ENCODE measurements around the gene CREBL2. TPM values are rescaled to one million over a fixed set of nuclear protein-coding genes. Genes with fewer than 3 reads are reported as not detected.

CREBL2 gene
- total and polyA plus RNA-seq, 2 of the 13 experiments (the other 11 are each of a cell fraction or from before 2014, with no cell fraction given): 6.9 to 8.4 TPM

DNA sequence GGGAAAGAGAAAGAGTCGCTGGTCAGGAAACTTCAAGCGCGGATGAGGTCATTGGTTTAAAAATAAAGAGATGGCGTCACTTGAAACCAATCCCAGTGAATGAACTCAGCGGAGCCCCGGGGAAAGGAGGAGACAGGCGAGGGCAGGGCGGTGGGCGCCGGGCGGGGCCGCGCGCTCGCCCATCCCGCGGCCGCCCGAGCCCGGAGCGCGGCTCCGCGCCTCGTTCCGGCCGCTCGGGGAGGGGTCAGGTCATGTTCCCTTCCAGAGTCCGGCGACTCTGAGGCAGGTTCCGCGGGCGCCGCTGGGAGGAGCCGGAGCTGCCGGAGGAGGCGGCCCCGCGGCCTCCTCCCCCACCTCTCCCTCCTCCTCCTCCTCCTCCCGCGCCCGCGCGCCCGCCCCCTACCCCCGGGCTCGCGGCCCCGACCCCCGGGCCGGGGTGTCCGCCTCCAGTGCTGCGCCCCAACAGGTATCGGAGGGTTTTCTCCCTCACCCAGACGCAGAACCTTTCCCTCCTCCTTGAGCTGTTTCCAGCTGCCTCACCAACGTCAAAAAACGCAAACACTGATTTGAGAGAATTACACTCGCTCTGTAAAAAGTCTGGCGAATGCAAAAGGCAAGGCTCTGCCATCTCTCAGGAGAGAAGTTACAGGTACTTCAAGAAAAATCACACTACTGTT is 49.0 kb upstream of the CREBL2 start, which contains the start of gene DUSP16 (continued):
- no peak for TF ChIP-seq HNRNPUL1 (IDR thresholded peaks at IDR 0.05; ENCODE audit: low read depth, low read length)
- no peak for TF ChIP-seq ZNF18 (CRISPR knock-in tag; IDR thresholded peaks at IDR 0.05; ENCODE audit: insufficient replicate concordance)
- TF ChIP-seq ZNF256 (CRISPR knock-in tag; conservative IDR thresholded peaks at IDR 0.05): no peak
- TF ChIP-seq MXI1 (IDR thresholded peaks at IDR 0.05; ENCODE audit: borderline replicate concordance, low read depth, low read length): peak; percentile 28; the same call in 1 of the 3 replicates
- TF ChIP-seq SOX5 (CRISPR knock-in tag; IDR thresholded peaks at IDR 0.05; ENCODE audit: borderline replicate concordance): no peak; the same call in 1 of the 2 replicates
- no peak for TF ChIP-seq BATF2 (CRISPR knock-in tag; IDR thresholded peaks at IDR 0.05)
- no peak for TF ChIP-seq KAT2B (IDR thresholded peaks at IDR 0.05; ENCODE audit: borderline replicate concordance, low read depth, low read length)
- TF ChIP-seq NR3C1 (CRISPR knock-in tag; IDR thresholded peaks at IDR 0.05): no peak
- TF ChIP-seq ZNF615 (CRISPR knock-in tag; IDR thresholded peaks at IDR 0.05; ENCODE audit: borderline replicate concordance): no peak
- no peak for TF ChIP-seq KLF16 (CRISPR knock-in tag; IDR thresholded peaks at IDR 0.05)
- TF ChIP-seq SRF (IDR thresholded peaks at IDR 0.05; ENCODE audit: low read depth, low read length): no peak
- TF ChIP-seq RXRA (CRISPR knock-in tag; IDR thresholded peaks at IDR 0.05): peak; percentile 49; the same call in 1 of the 2 replicates
- TF ChIP-seq ZEB1 (IDR thresholded peaks at IDR 0.05; ENCODE audit: insufficient replicate concordance, low read depth): no peak
- TF ChIP-seq SPEN (CRISPR knock-in tag; IDR thresholded peaks at IDR 0.05; ENCODE audit: low read depth): no peak
- no peak for TF ChIP-seq SMARCC2 (IDR thresholded peaks at IDR 0.05)
- TF ChIP-seq, protein P1, sequence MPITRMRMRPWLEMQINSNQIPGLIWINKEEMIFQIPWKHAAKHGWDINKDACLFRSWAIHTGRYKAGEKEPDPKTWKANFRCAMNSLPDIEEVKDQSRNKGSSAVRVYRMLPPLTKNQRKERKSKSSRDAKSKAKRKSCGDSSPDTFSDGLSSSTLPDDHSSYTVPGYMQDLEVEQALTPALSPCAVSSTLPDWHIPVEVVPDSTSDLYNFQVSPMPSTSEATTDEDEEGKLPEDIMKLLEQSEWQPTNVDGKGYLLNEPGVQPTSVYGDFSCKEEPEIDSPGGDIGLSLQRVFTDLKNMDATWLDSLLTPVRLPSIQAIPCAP (CRISPR knock-in tag; IDR thresholded peaks at IDR 0.05; ENCODE audit: low read depth): no peak
- no peak for TF ChIP-seq MTA3 (CRISPR knock-in tag; IDR thresholded peaks at IDR 0.05)
- TF ChIP-seq ZNF143 (CRISPR knock-in tag; IDR thresholded peaks at IDR 0.05): no peak
- TF ChIP-seq CBX5 (CRISPR knock-in tag; IDR thresholded peaks at IDR 0.05; ENCODE audit: borderline replicate concordance): no peak
- TF ChIP-seq TP53 (CRISPR knock-in tag; conservative IDR thresholded peaks at IDR 0.05): no peak
- TF ChIP-seq NFKB2 (CRISPR knock-in tag; IDR thresholded peaks at IDR 0.05; ENCODE audit: borderline replicate concordance): no peak; the same call in 1 of the 2 replicates
- no peak for TF ChIP-seq XRCC5 (optimal IDR thresholded peaks at IDR 0.05; ENCODE audit: low read length)
- TF ChIP-seq, protein P2, sequence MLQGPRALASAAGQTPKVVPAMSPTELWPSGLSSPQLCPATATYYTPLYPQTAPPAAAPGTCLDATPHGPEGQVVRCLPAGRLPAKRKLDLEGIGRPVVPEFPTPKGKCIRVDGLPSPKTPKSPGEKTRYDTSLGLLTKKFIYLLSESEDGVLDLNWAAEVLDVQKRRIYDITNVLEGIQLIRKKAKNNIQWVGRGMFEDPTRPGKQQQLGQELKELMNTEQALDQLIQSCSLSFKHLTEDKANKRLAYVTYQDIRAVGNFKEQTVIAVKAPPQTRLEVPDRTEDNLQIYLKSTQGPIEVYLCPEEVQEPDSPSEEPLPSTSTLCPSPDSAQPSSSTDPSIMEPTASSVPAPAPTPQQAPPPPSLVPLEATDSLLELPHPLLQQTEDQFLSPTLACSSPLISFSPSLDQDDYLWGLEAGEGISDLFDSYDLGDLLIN (CRISPR knock-in tag; IDR thresholded peaks at IDR 0.05; ENCODE audit: borderline replicate concordance): no peak
- no peak for TF ChIP-seq ZNF329 (CRISPR knock-in tag; IDR thresholded peaks at IDR 0.05; ENCODE audit: low read depth)
- no peak for TF ChIP-seq TOE1 (CRISPR knock-in tag; IDR thresholded peaks at IDR 0.05)

All from HepG2 (cell line).